Thyroid gland (tissue), 4 donors: ENCODE measurements around the gene TNS3. TPM values are rescaled to one million over a fixed set of nuclear protein-coding genes. Genes with fewer than 3 reads are reported as not detected.

Experiments used
- DNase-seq, 2 donors: peaks; one replicate each; pipeline ENCODE4 v3.0.0-alpha.2; 2019
- H3K27ac ChIP-seq, 3 donors: fragments of 200-600 bp; sonication (generic); 1 replicate in 2 of 3; 2 replicates in 1 of 3; pipeline ENCODE4 v1.5.1; 2016 to 2019; ENCODE audit warnings: mild to moderate bottlenecking in 1 of 3, moderate library complexity in 1 of 3
- H3K27me3 ChIP-seq: fragments of 200-600 bp; sonication (generic); one replicate; pipeline ENCODE4 v1.5.1; 2019
- H3K36me3 ChIP-seq, 2 donors: fragments of 200-600 bp; sonication (generic); one replicate each; pipeline ENCODE4 v1.5.1; 2016 to 2019
- H3K4me1 ChIP-seq, 2 donors: fragments of 200-600 bp; sonication (generic); one replicate each; pipeline ENCODE4 v1.5.1; 2017 to 2019
- H3K4me3 ChIP-seq, 3 donors: fragments of 200-600 bp; sonication (generic); replicated peaks in 1 of 3; 1 replicate in 2 of 3; 2 replicates in 1 of 3; pipeline ENCODE4 v1.5.1; 2016; ENCODE audit warnings: mild to moderate bottlenecking in 1 of 3
- H3K9me3 ChIP-seq: fragments of 200-600 bp; sonication (generic); one replicate; pipeline ENCODE4 v1.5.1; 2017
- POLR2A ChIP-seq, 2 donors: fragments of 450-650 bp; IDR thresholded peaks; one replicate each; pipeline ENCODE4 v1.6.1; 2017; ENCODE audit warnings: antibody characterized with exemption in 2 of 2, mild to moderate bottlenecking in 2 of 2, moderate library complexity in 1 of 2
- WGBS, 2 donors: methylation state at CpG; one replicate each; pipeline ENCODE4 v1.1.5; 2017; 5-methylcytosine and 5-hydroxymethylcytosine counted together
- intact Hi-C: fragments of 100-400 bp; cut with DNase I; formaldehyde crosslinking; loops from one replicate; pipeline ENCODE4 v1.15.1; 2023
- total RNA-seq, 4 donors: library from RNA; depleted of rRNA; stranded (reverse); fragments of >200 nt; gene quantifications; one replicate each; pipeline ENCODE4 v1.2.3, GENCODE V29; 2016
- TF ChIP-seq, protein P1 (sequence below), 6 experiments: fragments of 200-600 bp in 3 of 6; fragments of 450-650 bp in 3 of 6; sonication (generic) in 3 of 6; IDR thresholded peaks; one replicate each; pipeline ENCODE4 v1.5.1; 2016 to 2019; ENCODE audit warnings: antibody characterized with exemption in 6 of 6, mild to moderate bottlenecking in 2 of 6, inconsistent platforms in 1 of 6, moderate library complexity in 1 of 6

TNS3 gene
- total RNA-seq, 4 donors from 2014 or later: 65.8 to 93.0 (median 80.7) TPM

DNA sequence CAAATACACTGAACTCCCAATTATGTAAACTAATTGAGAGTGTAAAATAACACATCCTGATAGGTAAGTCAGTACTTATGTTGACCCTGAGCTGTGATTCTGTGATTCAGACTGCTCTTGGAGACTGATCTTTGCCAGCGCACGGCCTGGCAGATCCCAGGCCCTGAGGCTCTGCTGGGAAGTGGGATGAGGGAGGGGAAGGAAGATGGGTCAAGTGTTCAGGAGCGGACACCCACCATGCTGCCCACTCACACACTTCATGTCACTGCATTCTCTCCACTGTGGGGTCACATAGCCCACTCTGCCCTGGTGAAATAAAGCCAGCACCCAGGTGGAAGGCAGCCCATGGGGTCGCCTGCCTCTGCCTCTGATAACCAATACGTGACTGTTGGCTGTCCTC, 226.2 kb downstream of the TNS3 start:
- H3K36me3 ChIP-seq: no peaks in the 10 kb centered on the region
- no peaks in the 10 kb centered on the region for H3K9me3 ChIP-seq
- intact Hi-C loops: no loop called here
- DNase-seq: no peak
- no peaks in the 10 kb centered on the region for H3K27me3 ChIP-seq
- H3K4me3 ChIP-seq: no peak overlapping the region
- H3K27ac ChIP-seq: peak overlapping the region in 1 of 3 donors; percentile 5
- TF ChIP-seq, protein P1, sequence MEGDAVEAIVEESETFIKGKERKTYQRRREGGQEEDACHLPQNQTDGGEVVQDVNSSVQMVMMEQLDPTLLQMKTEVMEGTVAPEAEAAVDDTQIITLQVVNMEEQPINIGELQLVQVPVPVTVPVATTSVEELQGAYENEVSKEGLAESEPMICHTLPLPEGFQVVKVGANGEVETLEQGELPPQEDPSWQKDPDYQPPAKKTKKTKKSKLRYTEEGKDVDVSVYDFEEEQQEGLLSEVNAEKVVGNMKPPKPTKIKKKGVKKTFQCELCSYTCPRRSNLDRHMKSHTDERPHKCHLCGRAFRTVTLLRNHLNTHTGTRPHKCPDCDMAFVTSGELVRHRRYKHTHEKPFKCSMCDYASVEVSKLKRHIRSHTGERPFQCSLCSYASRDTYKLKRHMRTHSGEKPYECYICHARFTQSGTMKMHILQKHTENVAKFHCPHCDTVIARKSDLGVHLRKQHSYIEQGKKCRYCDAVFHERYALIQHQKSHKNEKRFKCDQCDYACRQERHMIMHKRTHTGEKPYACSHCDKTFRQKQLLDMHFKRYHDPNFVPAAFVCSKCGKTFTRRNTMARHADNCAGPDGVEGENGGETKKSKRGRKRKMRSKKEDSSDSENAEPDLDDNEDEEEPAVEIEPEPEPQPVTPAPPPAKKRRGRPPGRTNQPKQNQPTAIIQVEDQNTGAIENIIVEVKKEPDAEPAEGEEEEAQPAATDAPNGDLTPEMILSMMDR (IDR thresholded peaks at IDR 0.05): no peak
- no peak for TF ChIP-seq POLR2A (IDR thresholded peaks at IDR 0.05)
- WGBS, 2 donors: 69 to 74% methylated on average over 5 of the region's 5 CpGs
- peaks cover 8 to 30% of the 10 kb centered on the region in 2 donors for H3K4me1 ChIP-seq

DNA sequence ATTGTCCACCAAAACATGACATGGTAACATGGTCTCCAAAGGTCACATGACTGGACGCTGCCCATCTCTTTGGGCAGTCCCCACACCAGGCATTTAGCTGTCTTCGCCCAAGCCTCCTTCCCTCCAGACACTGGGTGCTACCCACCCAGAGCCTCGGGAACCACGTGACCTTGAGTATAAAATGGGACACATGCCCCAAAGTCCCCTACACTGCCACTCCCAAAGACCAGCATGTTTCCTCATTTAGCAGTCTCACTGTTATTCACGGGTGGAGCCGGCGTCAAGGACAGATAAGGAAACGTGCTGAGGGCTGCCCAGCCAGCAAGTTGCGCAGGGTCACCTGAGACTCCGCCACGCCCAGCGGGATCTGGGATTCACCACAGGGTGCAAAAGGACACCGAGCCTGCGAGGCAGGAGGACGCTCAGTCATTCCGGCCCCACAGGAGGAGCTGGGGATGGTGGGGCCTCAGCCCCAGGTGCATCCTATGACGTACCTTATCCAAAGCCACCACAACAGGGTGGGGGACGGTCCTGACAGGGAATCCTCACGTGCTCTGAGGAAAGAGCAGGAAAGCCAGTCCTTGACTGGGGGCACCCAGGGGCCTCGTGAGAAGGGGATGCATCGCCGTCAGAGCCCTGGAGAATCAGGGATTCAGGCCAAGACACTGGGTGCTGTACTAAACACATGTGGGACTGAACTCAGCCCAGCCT, 226.9 kb downstream of the TNS3 start:
- no peak for DNase-seq
- no peak for TF ChIP-seq POLR2A (IDR thresholded peaks at IDR 0.05)
- TF ChIP-seq, protein P1 (IDR thresholded peaks at IDR 0.05): no peak
- no peaks in the 10 kb centered on the region for H3K36me3 ChIP-seq
- peaks cover 8 to 28% of the 10 kb centered on the region in 2 donors for H3K4me1 ChIP-seq
- H3K27me3 ChIP-seq: no peaks in the 10 kb centered on the region
- WGBS, 2 donors: 87% methylated on average over 21 to 22 of the region's 22 CpGs
- peak overlapping the region in 1 of 3 donors; percentile 5 for H3K27ac ChIP-seq
- intact Hi-C loops: no loop called here
- H3K4me3 ChIP-seq: no peak overlapping the region
- H3K9me3 ChIP-seq: no peaks in the 10 kb centered on the region

DNA sequence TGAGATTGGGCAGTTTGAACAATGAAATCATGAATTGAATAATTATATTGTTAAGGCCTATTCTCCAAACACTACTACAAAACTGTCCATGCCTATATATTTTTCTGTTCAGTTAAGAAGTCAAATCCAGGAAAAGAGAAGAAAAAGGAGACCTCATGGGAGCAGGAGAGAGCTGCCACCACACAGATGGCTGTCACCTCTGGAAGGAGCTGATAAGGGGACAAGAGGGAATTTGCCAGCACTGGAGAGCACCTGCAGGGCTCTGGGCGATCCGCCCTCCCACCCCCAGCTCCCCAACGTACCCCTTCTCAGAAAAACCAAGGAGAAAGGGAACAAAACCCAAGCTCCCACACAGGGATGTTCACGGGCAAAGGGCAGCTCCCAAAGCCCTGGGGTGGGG, 227.8 kb downstream of the TNS3 start:
- no peak for DNase-seq
- no peak overlapping the region for H3K4me3 ChIP-seq
- H3K27me3 ChIP-seq: no peaks in the 10 kb centered on the region
- intact Hi-C loops: no loop called here
- 85 to 95% methylated on average over 4 of the region's 4 CpGs for WGBS, 2 donors
- peaks cover 8 to 28% of the 10 kb centered on the region in 2 donors for H3K4me1 ChIP-seq
- peak overlapping the region in 1 of 3 donors; percentile 5 for H3K27ac ChIP-seq
- no peaks in the 10 kb centered on the region for H3K9me3 ChIP-seq
- H3K36me3 ChIP-seq: no peaks in the 10 kb centered on the region
- TF ChIP-seq, protein P1 (IDR thresholded peaks at IDR 0.05): no peak
- TF ChIP-seq POLR2A (IDR thresholded peaks at IDR 0.05): no peak

DNA sequence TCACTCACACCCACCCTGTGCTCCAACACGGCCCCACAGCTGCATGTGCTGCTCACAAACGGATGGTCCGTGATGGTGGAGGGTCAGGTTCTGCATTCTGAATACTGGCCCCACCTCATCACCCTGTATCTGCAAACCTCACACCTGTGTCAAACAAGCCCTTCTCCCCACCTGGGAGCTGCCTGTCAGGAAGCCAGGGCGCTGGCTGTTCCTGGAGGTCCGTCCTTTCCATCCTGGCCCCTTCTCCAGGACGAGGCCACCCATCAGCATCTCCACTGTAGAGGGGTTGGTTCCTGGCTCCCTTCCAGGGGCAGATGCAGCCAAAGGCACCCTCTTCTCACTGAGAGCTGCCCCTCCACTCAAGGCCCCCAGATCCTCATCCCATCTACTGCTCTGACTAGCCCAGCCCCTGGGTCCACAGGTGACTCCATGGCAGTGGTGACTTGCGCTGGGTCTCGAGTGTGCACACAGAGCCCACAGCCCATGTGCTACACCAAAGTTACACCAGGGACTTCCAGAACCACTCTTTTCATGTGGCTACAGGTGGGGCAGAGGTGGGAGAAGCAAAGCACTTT, 229.4 kb downstream of the TNS3 start:
- H3K4me3 ChIP-seq: no peak overlapping the region
- WGBS, 2 donors: 93 to 96% methylated on average over 6 to 8 of the region's 8 CpGs
- no peak for DNase-seq
- TF ChIP-seq POLR2A (IDR thresholded peaks at IDR 0.05): no peak
- TF ChIP-seq, protein P1 (IDR thresholded peaks at IDR 0.05): no peak
- H3K36me3 ChIP-seq: no peaks in the 10 kb centered on the region
- intact Hi-C loops: no loop called here
- no peaks in the 10 kb centered on the region for H3K9me3 ChIP-seq
- H3K27ac ChIP-seq: peak overlapping the region in 1 of 3 donors; percentile 51
- no peaks in the 10 kb centered on the region for H3K27me3 ChIP-seq
- H3K4me1 ChIP-seq: peaks cover 8 to 28% of the 10 kb centered on the region in 2 donors
